ENCODE data around the gene ST8SIA5.

The ST8SIA5 gene

DNA sequence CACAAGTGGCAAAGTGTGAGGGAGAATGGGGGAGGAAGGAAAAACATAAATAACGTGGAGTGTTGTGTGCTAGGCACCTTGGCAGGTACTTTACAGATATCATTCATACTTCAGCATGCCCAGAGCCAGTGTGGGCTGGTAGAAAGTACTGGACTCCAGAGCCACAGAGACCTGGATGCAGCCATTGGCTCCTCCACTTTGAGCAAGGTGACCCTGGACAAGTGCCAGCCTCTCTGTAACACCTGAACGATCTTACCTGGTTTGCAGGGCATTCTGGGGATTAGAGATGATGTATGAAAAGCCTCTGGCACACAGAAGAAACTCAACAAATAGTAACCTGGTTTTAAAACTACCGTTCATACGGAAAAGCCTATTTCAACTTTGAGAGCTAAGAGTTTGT is 106.2 kb downstream of the ST8SIA5 start:
- H2AFZ ChIP-seq (ENCODE audit: low read length), result no peak overlapping the region
- no peaks in the 10 kb centered on the region for H3K36me3 ChIP-seq (ENCODE audit: insufficient read depth, low read length)
- H3K9ac ChIP-seq (ENCODE audit: low read length), result no peak overlapping the region
- no peaks in the 10 kb centered on the region for H3K27me3 ChIP-seq (ENCODE audit: insufficient read depth, low read length)
- H3K79me2 ChIP-seq (ENCODE audit: insufficient read depth, low read length), result no peaks in the 10 kb centered on the region
- no peaks in the 10 kb centered on the region for H3K4me1 ChIP-seq (ENCODE audit: insufficient read depth, low read length, severe bottlenecking)
- no peak overlapping the region for H3K27ac ChIP-seq (ENCODE audit: low read depth, low read length, poor library complexity, severe bottlenecking)
- H3K4me2 ChIP-seq (ENCODE audit: low read length), result no peak overlapping the region
- no peaks in the 10 kb centered on the region for H3F3A ChIP-seq (ENCODE audit: insufficient read depth, low read length)
- H3K4me3 ChIP-seq (ENCODE audit: low read depth, low read length, poor library complexity, severe bottlenecking), result no peak overlapping the region
- H4K20me1 ChIP-seq (ENCODE audit: insufficient read depth, low read length), result no peaks in the 10 kb centered on the region
- H3K9me2 ChIP-seq (ENCODE audit: low read depth, low read length), result no peaks in the 10 kb centered on the region
- no peaks in the 10 kb centered on the region for H3K9me3 ChIP-seq (ENCODE audit: low read length)
- no peak for TF ChIP-seq EZH2 (IDR thresholded peaks at IDR 0.05; ENCODE audit: borderline replicate concordance, low read length)
- TF ChIP-seq, protein P1, sequence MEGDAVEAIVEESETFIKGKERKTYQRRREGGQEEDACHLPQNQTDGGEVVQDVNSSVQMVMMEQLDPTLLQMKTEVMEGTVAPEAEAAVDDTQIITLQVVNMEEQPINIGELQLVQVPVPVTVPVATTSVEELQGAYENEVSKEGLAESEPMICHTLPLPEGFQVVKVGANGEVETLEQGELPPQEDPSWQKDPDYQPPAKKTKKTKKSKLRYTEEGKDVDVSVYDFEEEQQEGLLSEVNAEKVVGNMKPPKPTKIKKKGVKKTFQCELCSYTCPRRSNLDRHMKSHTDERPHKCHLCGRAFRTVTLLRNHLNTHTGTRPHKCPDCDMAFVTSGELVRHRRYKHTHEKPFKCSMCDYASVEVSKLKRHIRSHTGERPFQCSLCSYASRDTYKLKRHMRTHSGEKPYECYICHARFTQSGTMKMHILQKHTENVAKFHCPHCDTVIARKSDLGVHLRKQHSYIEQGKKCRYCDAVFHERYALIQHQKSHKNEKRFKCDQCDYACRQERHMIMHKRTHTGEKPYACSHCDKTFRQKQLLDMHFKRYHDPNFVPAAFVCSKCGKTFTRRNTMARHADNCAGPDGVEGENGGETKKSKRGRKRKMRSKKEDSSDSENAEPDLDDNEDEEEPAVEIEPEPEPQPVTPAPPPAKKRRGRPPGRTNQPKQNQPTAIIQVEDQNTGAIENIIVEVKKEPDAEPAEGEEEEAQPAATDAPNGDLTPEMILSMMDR (IDR thresholded peaks at IDR 0.05; ENCODE audit: low read length), result no peak

DNA sequence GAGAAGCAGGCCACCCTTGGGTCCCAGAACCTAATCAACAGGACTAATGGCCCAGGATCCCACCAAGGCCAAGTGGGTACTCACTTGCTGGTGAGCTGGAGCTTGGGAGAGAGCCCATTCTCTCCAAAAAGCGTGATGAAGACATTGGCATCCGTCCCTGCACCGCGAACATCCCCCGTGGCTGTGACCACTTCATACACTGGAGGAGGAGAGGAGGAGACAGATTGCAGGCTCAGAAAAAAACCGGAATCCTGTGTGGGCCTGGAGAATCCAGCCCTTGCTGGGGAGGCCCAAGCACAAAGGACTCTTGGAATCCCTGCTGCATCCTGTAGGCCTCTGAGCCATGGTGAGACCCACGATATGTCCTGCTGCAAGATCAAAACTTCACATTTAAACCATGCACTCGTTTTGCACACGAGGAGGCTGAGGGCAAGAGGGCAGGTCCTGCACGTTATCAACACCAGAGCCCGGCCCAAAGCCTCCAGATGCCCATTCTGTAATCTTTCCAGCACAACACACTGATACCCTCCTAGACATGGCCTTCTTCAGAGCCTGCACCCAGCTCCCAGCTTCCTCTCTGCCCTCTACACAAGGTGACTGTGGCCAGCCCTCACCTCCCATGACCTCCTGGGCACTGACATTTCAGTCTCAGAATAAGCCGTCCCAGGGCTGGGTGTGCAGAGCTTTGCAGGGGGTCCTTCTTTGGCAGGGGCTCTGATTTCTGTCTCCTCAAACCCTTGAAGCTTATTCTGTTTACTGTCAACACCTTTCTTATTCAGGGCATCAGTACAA is 107.6 kb downstream of the ST8SIA5 start:
- Histone ChIP-seq H3K79me2 (ENCODE audit: insufficient read depth, low read length) (no peaks in the 10 kb centered on the region), H3K9me2 (ENCODE audit: low read depth, low read length) (no peaks in the 10 kb centered on the region), H2AFZ (ENCODE audit: low read length) (no peak overlapping the region), H3K9ac (ENCODE audit: low read length) (no peak overlapping the region), H4K20me1 (ENCODE audit: insufficient read depth, low read length) (no peaks in the 10 kb centered on the region), H3K4me2 (ENCODE audit: low read length) (no peak overlapping the region), H3K27me3 (ENCODE audit: insufficient read depth, low read length) (no peaks in the 10 kb centered on the region), H3K36me3 (ENCODE audit: insufficient read depth, low read length) (no peaks in the 10 kb centered on the region), H3F3A (ENCODE audit: insufficient read depth, low read length) (no peaks in the 10 kb centered on the region), H3K4me3 (ENCODE audit: low read depth, low read length, poor library complexity, severe bottlenecking) (no peak overlapping the region), H3K27ac (ENCODE audit: low read depth, low read length, poor library complexity, severe bottlenecking) (no peak overlapping the region), H3K4me1 (ENCODE audit: insufficient read depth, low read length, severe bottlenecking) (no peaks in the 10 kb centered on the region), H3K9me3 (ENCODE audit: low read length) (no peaks in the 10 kb centered on the region)
- no peak for TF ChIP-seq EZH2 (IDR thresholded peaks at IDR 0.05; ENCODE audit: borderline replicate concordance, low read length)
- TF ChIP-seq, protein P1 (IDR thresholded peaks at IDR 0.05; ENCODE audit: low read length), result no peak

DNA sequence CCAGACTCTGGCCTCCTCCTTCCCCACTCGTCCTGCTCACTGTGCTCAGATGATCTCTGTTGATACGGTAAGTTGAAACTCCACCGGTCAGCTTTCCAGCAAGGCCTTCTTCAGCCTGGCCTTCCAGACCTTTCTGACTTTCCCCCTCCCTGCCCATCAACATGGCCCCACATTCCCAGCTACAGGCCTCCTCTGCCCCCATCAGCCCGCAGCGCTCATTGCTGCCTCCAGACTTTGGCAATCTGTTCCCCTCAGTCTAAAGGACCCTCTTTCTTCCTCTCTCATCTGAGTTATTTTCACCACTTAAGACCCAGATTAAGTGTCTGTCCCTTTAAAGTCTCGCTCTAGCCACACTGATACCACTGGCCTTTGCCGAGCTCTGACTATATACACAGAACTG is 110.4 kb downstream of the ST8SIA5 start:
- no peak overlapping the region for H2AFZ ChIP-seq (ENCODE audit: low read length)
- no peak overlapping the region for H3K4me3 ChIP-seq (ENCODE audit: low read depth, low read length, poor library complexity, severe bottlenecking)
- TF ChIP-seq EZH2 (IDR thresholded peaks at IDR 0.05; ENCODE audit: borderline replicate concordance, low read length), result no peak
- TF ChIP-seq, protein P1 (IDR thresholded peaks at IDR 0.05; ENCODE audit: low read length), result no peak
- H3K4me2 ChIP-seq (ENCODE audit: low read length), result no peak overlapping the region
- H3K9me3 ChIP-seq (ENCODE audit: low read length), result no peaks in the 10 kb centered on the region
- no peaks in the 10 kb centered on the region for H3F3A ChIP-seq (ENCODE audit: insufficient read depth, low read length)
- no peak overlapping the region for H3K9ac ChIP-seq (ENCODE audit: low read length)
- H4K20me1 ChIP-seq (ENCODE audit: insufficient read depth, low read length), result no peaks in the 10 kb centered on the region
- H3K9me2 ChIP-seq (ENCODE audit: low read depth, low read length), result no peaks in the 10 kb centered on the region
- no peak overlapping the region for H3K27ac ChIP-seq (ENCODE audit: low read depth, low read length, poor library complexity, severe bottlenecking)
- no peaks in the 10 kb centered on the region for H3K36me3 ChIP-seq (ENCODE audit: insufficient read depth, low read length)
- H3K27me3 ChIP-seq (ENCODE audit: insufficient read depth, low read length), result no peaks in the 10 kb centered on the region
- no peaks in the 10 kb centered on the region for H3K4me1 ChIP-seq (ENCODE audit: insufficient read depth, low read length, severe bottlenecking)
- no peaks in the 10 kb centered on the region for H3K79me2 ChIP-seq (ENCODE audit: insufficient read depth, low read length)

Data from OCI-LY1 (cell line).